Spleen (tissue), 7 donors: Measurements from ENCODE around the gene RIMBP2.

Source experiments
- POLR2AphosphoS5 ChIP-seq, 3 donors: sonication (generic); formaldehyde crosslinking; IDR thresholded peaks; one replicate each; pipeline ENCODE4 v1.5.1; 2017; ENCODE audit warnings: antibody characterized with exemption in 3 of 3
- TF ChIP-seq, protein P1 (sequence below), 11 experiments: fragments of 200-600 bp in 7 of 11; fragments of 450-650 bp in 4 of 11; sonication (generic) in 4 of 11; IDR thresholded peaks in 8 of 11; conservative IDR thresholded peaks in 3 of 11; 1 replicate in 7 of 11; 2 replicates in 4 of 11; pipeline versions ENCODE4 v1.4.0 to v1.8.0; 2016 to 2021; ENCODE audit warnings: antibody characterized with exemption in 11 of 11, inconsistent platforms in 4 of 11, mild to moderate bottlenecking in 1 of 11
- donor health status: DM: no; HTN: no; CAD: no; lungs with moderate emphysema.
- donor health status: DM: no; HTN: no; CAD: no.
- donor health status: DM: no; HTN: no; CAD: no.

DNA sequence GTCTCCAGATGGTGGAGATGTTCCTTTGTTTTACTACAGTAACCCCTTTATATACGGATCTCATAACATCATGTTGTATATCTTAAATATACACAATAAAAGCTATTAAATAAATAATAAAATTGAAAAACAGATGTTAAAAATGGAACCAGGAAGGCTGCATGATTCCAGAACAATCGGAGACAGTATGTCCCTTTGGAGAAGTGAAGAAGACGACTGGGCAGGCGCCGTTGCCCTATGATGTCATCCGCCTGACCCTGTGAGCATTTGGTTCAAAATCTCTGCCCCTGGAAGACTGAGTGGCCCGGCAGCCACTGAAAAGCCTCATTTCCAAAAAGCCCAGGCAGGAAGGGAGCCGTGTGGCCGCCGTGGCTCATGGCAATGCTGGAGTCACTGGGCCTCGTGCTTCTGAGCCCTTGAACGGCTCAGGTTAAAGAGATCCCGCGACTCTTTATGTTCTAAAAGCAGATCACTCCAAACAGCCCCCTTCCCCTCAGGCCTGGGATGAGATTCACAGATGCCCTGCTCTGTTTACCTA, 30.8 kb downstream of the RIMBP2 start:
- TF ChIP-seq, protein P1, sequence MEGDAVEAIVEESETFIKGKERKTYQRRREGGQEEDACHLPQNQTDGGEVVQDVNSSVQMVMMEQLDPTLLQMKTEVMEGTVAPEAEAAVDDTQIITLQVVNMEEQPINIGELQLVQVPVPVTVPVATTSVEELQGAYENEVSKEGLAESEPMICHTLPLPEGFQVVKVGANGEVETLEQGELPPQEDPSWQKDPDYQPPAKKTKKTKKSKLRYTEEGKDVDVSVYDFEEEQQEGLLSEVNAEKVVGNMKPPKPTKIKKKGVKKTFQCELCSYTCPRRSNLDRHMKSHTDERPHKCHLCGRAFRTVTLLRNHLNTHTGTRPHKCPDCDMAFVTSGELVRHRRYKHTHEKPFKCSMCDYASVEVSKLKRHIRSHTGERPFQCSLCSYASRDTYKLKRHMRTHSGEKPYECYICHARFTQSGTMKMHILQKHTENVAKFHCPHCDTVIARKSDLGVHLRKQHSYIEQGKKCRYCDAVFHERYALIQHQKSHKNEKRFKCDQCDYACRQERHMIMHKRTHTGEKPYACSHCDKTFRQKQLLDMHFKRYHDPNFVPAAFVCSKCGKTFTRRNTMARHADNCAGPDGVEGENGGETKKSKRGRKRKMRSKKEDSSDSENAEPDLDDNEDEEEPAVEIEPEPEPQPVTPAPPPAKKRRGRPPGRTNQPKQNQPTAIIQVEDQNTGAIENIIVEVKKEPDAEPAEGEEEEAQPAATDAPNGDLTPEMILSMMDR (IDR thresholded peaks at IDR 0.05 in 8 of 11, conservative IDR thresholded peaks at IDR 0.05 in 3 of 11), result no peak
- TF ChIP-seq POLR2AphosphoS5 (IDR thresholded peaks at IDR 0.05), result no peak
